Measurements from ENCODE around the gene N4BP2L1. TPM values are rescaled to one million over a fixed set of nuclear protein-coding genes. Genes with fewer than 3 reads are reported as not detected.

Gene N4BP2L1
- polyA plus RNA-seq, 1 of the 3 experiments (the other 2 are of a cell fraction), result 1.2 TPM

GRCh38 chr13:32391101-32391619 is 36.8 kb downstream of the N4BP2L1 start:
- WGBS (ENCODE audit: low lambda C conversion rate), result 96% methylated on average over 4 of the region's 4 CpGs
- Histone ChIP-seq H3K9me2 (no peaks in the 10 kb centered on the region), H4K20me1 (ENCODE audit: insufficient read depth) (no peaks in the 10 kb centered on the region), H3K4me3 (ENCODE audit: low read depth in 2 of 2, low read length in 1 of 2) (no peak overlapping the region), H3K27me3 (ENCODE audit: insufficient read depth) (no peaks in the 10 kb centered on the region), H3K79me2 (ENCODE audit: insufficient read depth) (no peaks in the 10 kb centered on the region), H3K4me2 (no peak overlapping the region), H3K27ac (ENCODE audit: low read depth in 2 of 2, low read length in 1 of 2) (no peak overlapping the region), H3K4me1 (ENCODE audit: control insufficient read depth in 1 of 2, insufficient read depth in 2 of 2, low read depth in 1 of 2, low read length in 1 of 2) (peaks cover 0 to 4% of the 10 kb centered on the region in 2 experiments; a peak in 1 of 4 replicates), H3F3A (replicated peaks; ENCODE audit: insufficient read depth) (no peaks in the 10 kb centered on the region), H3K36me3 (replicated peaks in 1 of 2; ENCODE audit: control insufficient read depth in 1 of 2, insufficient read depth in 2 of 2, low read length in 1 of 2) (peaks cover 10 to 16% of the 10 kb centered on the region in 2 experiments), H3K9ac (no peak overlapping the region), H2AFZ (ENCODE audit: low read depth) (no peak overlapping the region), H3K9me3 (no peaks in the 10 kb centered on the region)
- ChIA-PET POLR2A (no interaction called here), CTCF (interaction anchor here (0.9 to 1.3 kb wide), 3 partner anchors 10 to 190 kb away, joined by 3 to 4 read pairs (median 3); no protein-coding TSS in a partner anchor)
- no peak for DNase-seq
- no peak for TF ChIP-seq RAD21 (IDR thresholded peaks at IDR 0.05; ENCODE audit: low read length)
- TF ChIP-seq CHD2 (IDR thresholded peaks at IDR 0.05; ENCODE audit: low read length, partially characterized antibody), result no peak
- TF ChIP-seq NFIC (IDR thresholded peaks at IDR 0.05; ENCODE audit: borderline replicate concordance), result no peak
- no peak for TF ChIP-seq TEAD4 (IDR thresholded peaks at IDR 0.05; ENCODE audit: borderline replicate concordance, insufficient read depth)
- TF ChIP-seq NRF1 (IDR thresholded peaks at IDR 0.05; ENCODE audit: low read depth, low read length), result no peak
- no peak for TF ChIP-seq RXRA (IDR thresholded peaks at IDR 0.05; ENCODE audit: borderline replicate concordance, low read depth)
- TF ChIP-seq ELF1 (IDR thresholded peaks at IDR 0.05), result no peak

- no peaks in the 10 kb centered on the region for H3K9me3 ChIP-seq
- H2AFZ ChIP-seq (ENCODE audit: low read depth), result no peak overlapping the region
- H3K27me3 ChIP-seq (ENCODE audit: insufficient read depth), result no peaks in the 10 kb centered on the region
- ChIA-PET CTCF (interaction anchor here (0.9 to 1.3 kb wide), 2 partner anchors 11 kb away, joined by 3 to 4 read pairs; no protein-coding TSS in a partner anchor), POLR2A (no interaction called here)
- DNase-seq, result no peak
- H4K20me1 ChIP-seq (ENCODE audit: insufficient read depth), result no peaks in the 10 kb centered on the region
- 100% methylated on average over 1 of the region's 1 CpG for WGBS (ENCODE audit: low lambda C conversion rate)
- no peak overlapping the region for H3K4me2 ChIP-seq
- H3F3A ChIP-seq (replicated peaks; ENCODE audit: insufficient read depth), result no peaks in the 10 kb centered on the region
- H3K9ac ChIP-seq, result no peak overlapping the region
- H3K9me2 ChIP-seq, result no peaks in the 10 kb centered on the region
- H3K27ac ChIP-seq (ENCODE audit: low read depth in 2 of 2, low read length in 1 of 2), result no peak overlapping the region
- TF ChIP-seq FOXJ3 (CRISPR knock-in tag; IDR thresholded peaks at IDR 0.05), result no peak
- no peak for TF ChIP-seq EZH2phosphoT487 (IDR thresholded peaks at IDR 0.05; ENCODE audit: borderline replicate concordance, low read depth)
- no peak for TF ChIP-seq JUND (IDR thresholded peaks at IDR 0.05)
- TF ChIP-seq PBX3 (IDR thresholded peaks at IDR 0.05), result no peak
- TF ChIP-seq MAX (IDR thresholded peaks at IDR 0.05; ENCODE audit: low read depth), result no peak
- H3K36me3 ChIP-seq (replicated peaks in 1 of 2; ENCODE audit: control insufficient read depth in 1 of 2, insufficient read depth in 2 of 2, low read length in 1 of 2), result peaks cover 10 to 15% of the 10 kb centered on the region in 2 experiments
- H3K4me3 ChIP-seq (ENCODE audit: low read depth in 2 of 2, low read length in 1 of 2), result no peak overlapping the region
- no peaks in the 10 kb centered on the region for H3K79me2 ChIP-seq (ENCODE audit: insufficient read depth)
- H3K4me1 ChIP-seq (ENCODE audit: control insufficient read depth in 1 of 2, insufficient read depth in 2 of 2, low read depth in 1 of 2, low read length in 1 of 2), result peaks cover 0 to 4% of the 10 kb centered on the region in 2 experiments; a peak in 1 of 4 replicates
These were observed 37.4 kb downstream of the N4BP2L1 start for GRCh38 chr13:32390484-32390883.

Measured in SK-N-SH (cell line).